H1 (cell line): ENCODE measurements around the gene ALOX15.

Experiments used
- CTCF ChIP-seq, 3 experiments: IDR thresholded peaks; 1 replicate in 2 of 3; 2 replicates in 1 of 3; pipeline versions ENCODE4 v1.5.1 to v1.6.1; 2011; ENCODE audit warnings: low read length in 3 of 3, mild to moderate bottlenecking in 3 of 3, inconsistent platforms in 2 of 3, low read depth in 1 of 3, moderate library complexity in 1 of 3; ENCODE audit not compliant: insufficient read depth in 1 of 3; ENCODE audit errors: control extremely low read depth in 1 of 3
- HDAC2 ChIP-seq, 2 experiments: fragments of 300-600 bp in 1 of 2; sonication (generic) in 1 of 2; IDR thresholded peaks; 2 replicates each; pipeline ENCODE4 v1.6.1; 2011 to 2012; ENCODE audit warnings: low read depth in 2 of 2, low read length in 2 of 2, mild to moderate bottlenecking in 2 of 2, moderate library complexity in 2 of 2, borderline replicate concordance in 1 of 2, inconsistent platforms in 1 of 2
- MAX ChIP-seq: IDR thresholded peaks from 2 replicates; pipeline ENCODE4 v1.6.1; 2012; ENCODE audit warnings: inconsistent platforms
- USF2 ChIP-seq: IDR thresholded peaks from 2 replicates; pipeline ENCODE4 v1.6.1; 2011; ENCODE audit warnings: low read length, improper control_type of control experiment

- TF ChIP-seq HDAC2 (IDR thresholded peaks at IDR 0.05; ENCODE audit: borderline replicate concordance in 1 of 2, low read depth in 2 of 2, low read length in 2 of 2) (no peak), CTCF (IDR thresholded peaks at IDR 0.05; ENCODE audit: control extremely low read depth in 1 of 3, insufficient read depth in 1 of 3, low read depth in 1 of 3, low read length in 3 of 3) (no peak), MAX (no peak), USF2 (no peak)
Measured at GRCh38 chr17:4583206-4583605, 58.3 kb downstream of the ALOX15 start.
